IMR-90 (cell line): Measurements from ENCODE around the gene CTBP2.

ENCODE experiments used
- MAFK ChIP-seq: IDR thresholded peaks from 2 replicates; pipeline ENCODE4 v1.6.1; 2012; ENCODE audit warnings: low read depth, low read length, improper control_type of control experiment
- MXI1 ChIP-seq: IDR thresholded peaks from 2 replicates; pipeline ENCODE4 v1.6.1; 2012; ENCODE audit warnings: low read depth, mild to moderate bottlenecking, low read length, moderate library complexity, borderline replicate concordance
- TF ChIP-seq, protein P1 (sequence below): conservative IDR thresholded peaks from 2 replicates; pipeline ENCODE4 v1.5.1; 2012; ENCODE audit warnings: mild to moderate bottlenecking, low read depth, low read length, improper control_type of control experiment
- TF ChIP-seq, protein P2 (sequence below): fragments of 150-350 bp; IDR thresholded peaks from 2 replicates; pipeline ENCODE4 v1.6.1; 2016; ENCODE audit warnings: low read depth, mild to moderate bottlenecking, low read length, moderate library complexity, borderline replicate concordance

DNA sequence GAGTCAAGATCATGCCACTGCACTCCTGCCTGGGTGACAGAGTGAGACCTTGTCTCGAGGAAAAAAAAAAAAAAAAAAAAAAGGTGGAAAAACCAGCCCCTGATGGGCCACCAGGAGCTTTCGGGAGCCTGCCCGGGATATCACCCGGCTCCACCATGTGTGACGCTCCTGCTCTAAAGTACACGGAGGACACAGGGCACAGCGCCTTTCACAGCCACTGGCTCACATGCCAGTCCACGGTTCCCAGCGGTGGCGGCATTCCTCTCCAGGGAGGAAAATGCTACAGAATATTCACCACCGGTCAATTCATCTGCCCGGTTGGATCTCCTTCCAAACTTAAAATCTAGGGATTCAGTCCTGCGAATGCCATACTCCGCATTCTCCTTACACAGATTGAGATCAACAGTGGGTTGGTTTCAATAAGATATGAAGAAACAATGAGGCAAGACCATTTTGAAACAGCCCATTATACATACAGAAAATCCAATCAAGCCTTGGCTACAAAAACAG lies 81.2 kb downstream of the CTBP2 start:
- TF ChIP-seq, protein P1, sequence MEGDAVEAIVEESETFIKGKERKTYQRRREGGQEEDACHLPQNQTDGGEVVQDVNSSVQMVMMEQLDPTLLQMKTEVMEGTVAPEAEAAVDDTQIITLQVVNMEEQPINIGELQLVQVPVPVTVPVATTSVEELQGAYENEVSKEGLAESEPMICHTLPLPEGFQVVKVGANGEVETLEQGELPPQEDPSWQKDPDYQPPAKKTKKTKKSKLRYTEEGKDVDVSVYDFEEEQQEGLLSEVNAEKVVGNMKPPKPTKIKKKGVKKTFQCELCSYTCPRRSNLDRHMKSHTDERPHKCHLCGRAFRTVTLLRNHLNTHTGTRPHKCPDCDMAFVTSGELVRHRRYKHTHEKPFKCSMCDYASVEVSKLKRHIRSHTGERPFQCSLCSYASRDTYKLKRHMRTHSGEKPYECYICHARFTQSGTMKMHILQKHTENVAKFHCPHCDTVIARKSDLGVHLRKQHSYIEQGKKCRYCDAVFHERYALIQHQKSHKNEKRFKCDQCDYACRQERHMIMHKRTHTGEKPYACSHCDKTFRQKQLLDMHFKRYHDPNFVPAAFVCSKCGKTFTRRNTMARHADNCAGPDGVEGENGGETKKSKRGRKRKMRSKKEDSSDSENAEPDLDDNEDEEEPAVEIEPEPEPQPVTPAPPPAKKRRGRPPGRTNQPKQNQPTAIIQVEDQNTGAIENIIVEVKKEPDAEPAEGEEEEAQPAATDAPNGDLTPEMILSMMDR: no peak
- TF ChIP-seq MXI1: no peak
- TF ChIP-seq, protein P2, sequence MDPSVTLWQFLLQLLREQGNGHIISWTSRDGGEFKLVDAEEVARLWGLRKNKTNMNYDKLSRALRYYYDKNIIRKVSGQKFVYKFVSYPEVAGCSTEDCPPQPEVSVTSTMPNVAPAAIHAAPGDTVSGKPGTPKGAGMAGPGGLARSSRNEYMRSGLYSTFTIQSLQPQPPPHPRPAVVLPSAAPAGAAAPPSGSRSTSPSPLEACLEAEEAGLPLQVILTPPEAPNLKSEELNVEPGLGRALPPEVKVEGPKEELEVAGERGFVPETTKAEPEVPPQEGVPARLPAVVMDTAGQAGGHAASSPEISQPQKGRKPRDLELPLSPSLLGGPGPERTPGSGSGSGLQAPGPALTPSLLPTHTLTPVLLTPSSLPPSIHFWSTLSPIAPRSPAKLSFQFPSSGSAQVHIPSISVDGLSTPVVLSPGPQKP: no peak
- TF ChIP-seq MAFK: no peak
